ENCODE measurements around the gene VPS51.

GRCh38 chr11:65134952-65135632 lies 39.1 kb downstream of the VPS51 start:
- TF ChIP-seq POLR2A (IDR thresholded peaks at IDR 0.05) (no peak), CTCF (IDR thresholded peaks at IDR 0.05) (no peak)
